ENCODE results near the gene ATG2B.
A peak's percentile ranks its signal among the peaks of the same experiment; 100 is the strongest.

Gene ATG2B

DNA sequence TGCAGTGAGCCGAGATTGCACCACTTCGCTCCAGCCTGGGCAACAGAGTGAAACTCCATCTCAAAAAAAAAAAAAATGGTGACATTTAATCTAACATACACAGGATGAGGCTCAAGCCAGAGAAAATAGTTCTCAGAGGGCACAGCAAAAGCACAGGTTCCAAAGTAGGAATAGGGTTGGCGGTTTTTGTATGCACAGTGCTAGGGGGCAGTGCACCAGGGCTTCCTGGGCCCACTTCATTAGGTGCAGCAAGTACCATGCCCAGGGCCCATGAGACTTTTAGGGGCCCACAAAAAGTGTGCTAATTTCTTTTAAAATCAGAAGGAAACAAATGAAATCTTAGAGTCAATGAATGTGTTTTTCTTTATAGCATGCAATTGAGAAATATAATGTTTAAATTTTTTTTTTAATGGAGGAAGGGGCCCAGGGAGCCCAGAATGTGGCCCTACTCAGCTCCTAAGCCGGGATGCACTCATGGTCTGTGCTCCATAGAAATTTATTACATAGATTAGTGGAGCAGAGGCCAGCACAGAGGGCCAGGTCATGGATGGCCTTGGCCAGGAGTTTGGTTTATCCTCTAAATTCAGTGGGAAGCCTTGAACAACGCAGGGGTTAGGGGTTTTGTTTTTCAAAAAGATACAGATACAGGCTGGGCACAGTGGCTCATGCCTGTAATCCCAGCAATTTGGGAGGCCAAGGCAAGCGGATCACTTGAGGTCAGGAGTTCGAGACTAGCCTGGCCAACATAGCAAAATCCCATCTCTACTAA, 31.1 kb upstream of the ATG2B start:
- H3K4me3 ChIP-seq (ENCODE audit: low read length), result no peak overlapping the region
- H3K27me3 ChIP-seq (ENCODE audit: control insufficient read depth, insufficient read depth, low read length), result no peaks in the 10 kb centered on the region
- H3K27ac ChIP-seq (ENCODE audit: low read depth, low read length), result no peak overlapping the region
- no peak overlapping the region for H3K9ac ChIP-seq (ENCODE audit: low read length)
- H3K4me1 ChIP-seq (ENCODE audit: control insufficient read depth, insufficient read depth, low read length), result no peaks in the 10 kb centered on the region
- no peaks in the 10 kb centered on the region for H3K36me3 ChIP-seq (ENCODE audit: control insufficient read depth, insufficient read depth, low read length)

DNA sequence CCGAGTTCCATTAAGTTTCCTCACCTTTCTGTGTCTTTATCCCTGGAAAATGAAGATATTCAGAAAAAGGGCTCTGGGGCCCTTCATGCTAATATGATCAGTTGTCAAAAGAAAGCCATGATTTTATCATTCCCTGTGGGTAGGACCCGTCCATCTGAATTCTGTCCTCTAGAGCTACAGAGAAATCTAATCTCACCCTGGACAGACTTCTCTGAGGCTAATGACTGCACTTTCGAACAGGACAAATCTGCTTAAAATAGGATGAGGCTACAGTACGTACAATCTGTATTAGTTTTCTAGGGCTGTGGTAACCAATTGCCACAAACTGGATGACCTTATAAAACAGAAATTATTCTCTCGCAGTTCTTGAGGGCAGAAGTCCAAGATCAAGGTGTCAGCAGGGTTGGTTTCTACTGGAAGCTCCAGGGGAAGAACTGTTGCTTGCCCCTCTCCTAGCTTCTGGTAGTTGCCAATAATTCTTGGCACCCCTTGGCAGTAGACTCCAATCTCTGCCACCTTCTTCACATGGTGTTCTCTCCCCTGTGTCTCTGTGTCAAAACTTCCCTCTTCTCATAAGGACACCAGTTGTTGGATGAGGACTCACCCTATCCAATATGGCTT, 30.0 kb upstream of the ATG2B start:
- H3K9ac ChIP-seq (ENCODE audit: low read length), result no peak overlapping the region
- no peak overlapping the region for H3K27ac ChIP-seq (ENCODE audit: low read depth, low read length)
- no peaks in the 10 kb centered on the region for H3K36me3 ChIP-seq (ENCODE audit: control insufficient read depth, insufficient read depth, low read length)
- no peaks in the 10 kb centered on the region for H3K27me3 ChIP-seq (ENCODE audit: control insufficient read depth, insufficient read depth, low read length)
- H3K4me3 ChIP-seq (ENCODE audit: low read length), result no peak overlapping the region
- H3K4me1 ChIP-seq (ENCODE audit: control insufficient read depth, insufficient read depth, low read length), result no peaks in the 10 kb centered on the region

DNA sequence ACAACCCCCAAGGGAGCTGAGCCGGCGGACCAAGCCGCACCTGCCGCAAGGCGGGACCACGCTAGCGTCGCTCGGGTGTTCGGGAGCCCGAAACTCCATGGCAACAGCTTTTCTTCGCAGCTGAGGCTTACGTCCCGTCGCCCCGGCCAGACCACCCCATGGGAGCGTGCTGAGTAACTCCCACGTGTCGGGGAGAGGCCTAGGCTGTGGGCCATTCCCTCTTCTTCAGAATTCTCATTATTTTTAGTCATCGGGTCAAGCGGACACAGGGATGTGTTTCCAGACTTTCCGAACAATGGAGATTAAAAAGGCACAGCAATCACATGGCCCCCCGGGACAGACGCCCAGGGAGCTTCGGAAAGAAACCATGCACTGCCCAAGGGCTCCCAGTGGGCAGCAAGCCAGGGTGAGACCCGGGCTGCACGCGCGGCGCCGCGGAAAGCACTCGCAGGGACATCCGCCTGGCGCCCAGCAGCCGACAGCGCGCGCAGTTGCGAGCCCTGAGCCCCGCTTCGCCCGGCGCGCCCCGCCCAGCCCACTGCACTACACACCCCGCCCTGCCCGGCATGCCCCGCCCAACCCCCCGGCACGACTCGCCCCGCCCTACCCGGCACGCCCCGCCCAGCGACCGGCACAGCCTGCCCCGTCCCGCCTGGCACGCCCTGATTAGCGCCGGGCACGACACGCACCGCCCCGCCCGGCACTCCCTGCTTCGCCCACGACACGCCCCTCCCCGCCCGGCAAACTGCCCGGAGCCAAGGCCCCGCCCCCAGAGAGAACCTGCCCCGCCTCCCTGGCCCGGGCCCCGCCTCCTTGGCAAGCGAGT, 28.4 kb upstream of the ATG2B start:
- peak overlapping the region; percentile 88 for H3K4me3 ChIP-seq (ENCODE audit: low read length)
- no peaks in the 10 kb centered on the region for H3K27me3 ChIP-seq (ENCODE audit: control insufficient read depth, insufficient read depth, low read length)
- H3K27ac ChIP-seq (ENCODE audit: low read depth, low read length), result no peak overlapping the region
- H3K36me3 ChIP-seq (ENCODE audit: control insufficient read depth, insufficient read depth, low read length), result peaks cover 2% of the 10 kb centered on the region
- H3K4me1 ChIP-seq (ENCODE audit: control insufficient read depth, insufficient read depth, low read length), result no peaks in the 10 kb centered on the region
- H3K9ac ChIP-seq (ENCODE audit: low read length), result peak overlapping the region; percentile 25

DNA sequence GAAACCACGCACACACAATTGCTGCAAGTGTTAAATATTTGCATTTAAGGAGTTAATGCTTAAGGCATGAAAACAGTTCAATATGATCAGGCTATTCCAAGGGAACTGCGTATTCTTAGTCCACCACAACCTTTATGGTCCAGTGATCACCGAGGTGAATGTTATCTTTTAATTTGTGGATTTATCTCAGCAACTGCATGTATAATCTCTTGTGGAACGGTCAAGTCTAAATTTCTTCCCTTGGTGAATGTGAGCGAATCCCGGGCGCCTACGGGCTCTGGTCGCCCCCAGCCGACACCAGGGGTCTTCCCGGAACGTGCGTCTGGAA, 27.8 kb upstream of the ATG2B start:
- Histone ChIP-seq H3K4me1 (ENCODE audit: control insufficient read depth, insufficient read depth, low read length) (no peaks in the 10 kb centered on the region), H3K36me3 (ENCODE audit: control insufficient read depth, insufficient read depth, low read length) (peaks cover 2% of the 10 kb centered on the region), H3K27me3 (ENCODE audit: control insufficient read depth, insufficient read depth, low read length) (no peaks in the 10 kb centered on the region), H3K27ac (ENCODE audit: low read depth, low read length) (no peak overlapping the region), H3K9ac (ENCODE audit: low read length) (no peak overlapping the region), H3K4me3 (ENCODE audit: low read length) (peak overlapping the region; percentile 88)

DNA sequence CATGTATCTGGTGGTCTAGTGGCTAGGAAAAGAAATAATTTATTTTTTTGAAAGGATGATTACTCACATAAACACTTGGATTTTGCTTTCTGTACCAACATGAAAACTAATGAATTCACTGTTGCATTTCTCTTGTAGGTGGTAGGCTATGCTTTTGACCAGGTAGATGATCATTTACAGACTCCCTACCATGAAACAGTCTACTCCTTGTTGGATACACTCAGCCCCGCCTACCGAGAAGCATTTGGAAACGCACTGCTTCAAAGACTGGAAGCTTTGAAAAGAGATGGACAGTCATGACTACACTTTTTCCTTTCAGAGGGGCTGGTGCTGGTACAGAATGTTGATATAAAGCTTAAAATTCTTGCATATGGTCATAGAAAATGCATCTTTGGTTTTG, 22.2 kb upstream of the ATG2B start:
- H3K4me3 ChIP-seq (ENCODE audit: low read length), result no peak overlapping the region
- H3K27me3 ChIP-seq (ENCODE audit: control insufficient read depth, insufficient read depth, low read length), result no peaks in the 10 kb centered on the region
- H3K9ac ChIP-seq (ENCODE audit: low read length), result no peak overlapping the region
- no peaks in the 10 kb centered on the region for H3K4me1 ChIP-seq (ENCODE audit: control insufficient read depth, insufficient read depth, low read length)
- no peak overlapping the region for H3K27ac ChIP-seq (ENCODE audit: low read depth, low read length)
- peaks cover 8% of the 10 kb centered on the region for H3K36me3 ChIP-seq (ENCODE audit: control insufficient read depth, insufficient read depth, low read length)

DNA sequence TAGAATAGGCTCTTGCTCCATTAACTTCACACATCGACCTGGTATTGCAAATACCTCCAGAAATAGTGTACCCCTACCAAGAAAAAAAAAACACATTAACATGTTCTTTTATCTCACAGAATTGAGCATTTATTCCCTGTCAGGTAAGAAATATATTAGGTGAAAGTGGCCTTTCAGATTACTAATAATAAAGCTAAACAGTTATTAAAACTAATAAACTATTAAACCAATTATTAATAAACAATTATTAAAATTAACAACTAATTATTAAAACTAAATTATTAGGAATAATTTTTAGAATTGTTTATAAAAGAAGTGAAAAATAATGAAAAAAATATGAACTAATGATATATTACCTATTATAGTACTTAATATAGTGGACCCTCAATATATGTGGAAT, 21.6 kb upstream of the ATG2B start:
- no peak overlapping the region for H3K4me3 ChIP-seq (ENCODE audit: low read length)
- peaks cover 8% of the 10 kb centered on the region for H3K36me3 ChIP-seq (ENCODE audit: control insufficient read depth, insufficient read depth, low read length)
- no peak overlapping the region for H3K27ac ChIP-seq (ENCODE audit: low read depth, low read length)
- H3K9ac ChIP-seq (ENCODE audit: low read length), result no peak overlapping the region
- no peaks in the 10 kb centered on the region for H3K27me3 ChIP-seq (ENCODE audit: control insufficient read depth, insufficient read depth, low read length)
- no peaks in the 10 kb centered on the region for H3K4me1 ChIP-seq (ENCODE audit: control insufficient read depth, insufficient read depth, low read length)

DNA sequence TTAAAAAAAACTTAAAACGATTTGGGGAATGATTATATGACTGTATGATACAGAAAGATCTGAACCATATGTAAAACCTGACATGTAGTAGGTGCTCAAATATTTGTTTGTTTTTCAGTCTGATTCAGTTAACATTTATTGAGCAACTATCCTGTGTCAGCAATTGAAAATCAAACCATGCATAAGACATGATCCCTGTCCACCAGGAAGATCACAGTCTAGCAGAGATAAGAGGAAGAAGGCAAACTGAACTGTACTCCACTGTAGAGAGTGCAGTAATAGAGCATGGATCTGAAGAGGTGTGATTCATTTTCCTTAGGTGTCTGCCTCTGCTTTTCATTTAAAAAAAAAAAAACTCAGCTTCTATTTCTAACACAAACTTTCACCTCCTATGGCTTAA, 20.9 kb upstream of the ATG2B start:
- Histone ChIP-seq H3K9ac (ENCODE audit: low read length) (no peak overlapping the region), H3K27ac (ENCODE audit: low read depth, low read length) (no peak overlapping the region), H3K27me3 (ENCODE audit: control insufficient read depth, insufficient read depth, low read length) (no peaks in the 10 kb centered on the region), H3K36me3 (ENCODE audit: control insufficient read depth, insufficient read depth, low read length) (peaks cover 8% of the 10 kb centered on the region), H3K4me3 (ENCODE audit: low read length) (no peak overlapping the region), H3K4me1 (ENCODE audit: control insufficient read depth, insufficient read depth, low read length) (no peaks in the 10 kb centered on the region)

DNA sequence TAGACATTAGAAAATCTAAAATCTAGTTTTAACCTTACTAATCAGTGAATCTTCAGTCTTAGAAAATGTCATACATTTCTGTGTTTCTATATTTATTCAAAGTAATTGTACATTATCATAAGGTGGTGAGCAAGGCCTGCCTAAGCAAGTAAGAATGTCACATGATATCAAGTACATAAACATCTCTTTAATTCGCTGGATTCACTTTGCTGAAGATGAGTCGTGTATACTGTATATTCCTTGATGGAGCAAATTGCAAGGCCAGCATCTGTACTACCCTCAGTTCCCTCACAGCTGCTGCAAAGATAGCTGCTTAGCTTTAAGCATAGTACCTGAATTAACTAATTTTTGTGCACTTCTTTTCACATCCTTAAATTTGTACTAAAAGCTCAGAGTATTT, 20.3 kb upstream of the ATG2B start:
- Histone ChIP-seq H3K4me1 (ENCODE audit: control insufficient read depth, insufficient read depth, low read length) (no peaks in the 10 kb centered on the region), H3K4me3 (ENCODE audit: low read length) (no peak overlapping the region), H3K9ac (ENCODE audit: low read length) (no peak overlapping the region), H3K27me3 (ENCODE audit: control insufficient read depth, insufficient read depth, low read length) (no peaks in the 10 kb centered on the region), H3K27ac (ENCODE audit: low read depth, low read length) (no peak overlapping the region), H3K36me3 (ENCODE audit: control insufficient read depth, insufficient read depth, low read length) (peaks cover 8% of the 10 kb centered on the region)

DNA sequence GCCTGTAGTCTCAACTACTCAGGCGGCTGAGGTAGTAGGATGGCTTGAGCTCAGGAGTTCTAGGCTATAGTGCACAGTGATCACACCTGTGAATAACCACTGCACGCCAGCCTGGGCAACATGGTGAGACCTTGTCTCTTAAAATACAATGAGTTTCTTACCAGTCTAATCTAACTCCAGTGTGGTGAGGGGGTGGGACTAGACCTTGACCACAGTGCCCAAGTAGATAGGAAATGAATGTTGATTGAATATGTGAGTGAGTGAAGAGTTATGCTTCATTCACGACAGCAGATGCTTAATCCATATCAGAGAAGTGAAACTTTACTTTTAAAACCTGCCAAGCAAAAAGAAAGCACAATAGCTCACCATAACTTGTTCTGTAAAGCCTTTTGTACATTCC, 17.6 kb upstream of the ATG2B start:
- Histone ChIP-seq H3K27ac (ENCODE audit: low read depth, low read length) (no peak overlapping the region), H3K4me1 (ENCODE audit: control insufficient read depth, insufficient read depth, low read length) (no peaks in the 10 kb centered on the region), H3K27me3 (ENCODE audit: control insufficient read depth, insufficient read depth, low read length) (no peaks in the 10 kb centered on the region), H3K4me3 (ENCODE audit: low read length) (no peak overlapping the region), H3K36me3 (ENCODE audit: control insufficient read depth, insufficient read depth, low read length) (peaks cover 6% of the 10 kb centered on the region), H3K9ac (ENCODE audit: low read length) (no peak overlapping the region)

DNA sequence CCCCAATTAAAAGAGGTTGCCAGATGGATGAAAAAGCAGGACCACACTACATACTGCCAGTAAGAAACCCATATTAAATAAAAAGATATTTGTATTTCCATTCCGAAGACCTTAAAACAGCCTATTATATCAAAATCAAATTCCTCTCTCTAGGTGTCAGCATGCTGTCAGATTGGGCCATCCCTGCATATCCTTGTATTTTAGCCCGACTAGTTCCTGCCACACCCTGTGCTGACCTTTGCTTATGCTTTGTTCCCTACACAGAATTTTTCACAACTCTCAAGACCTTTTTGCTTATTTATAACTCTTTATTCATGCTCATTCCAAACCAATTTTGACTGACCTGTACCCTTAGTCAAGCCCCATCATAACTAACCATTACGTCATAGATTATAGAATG, 13.0 kb upstream of the ATG2B start:
- no peaks in the 10 kb centered on the region for H3K27me3 ChIP-seq (ENCODE audit: control insufficient read depth, insufficient read depth, low read length)

DNA sequence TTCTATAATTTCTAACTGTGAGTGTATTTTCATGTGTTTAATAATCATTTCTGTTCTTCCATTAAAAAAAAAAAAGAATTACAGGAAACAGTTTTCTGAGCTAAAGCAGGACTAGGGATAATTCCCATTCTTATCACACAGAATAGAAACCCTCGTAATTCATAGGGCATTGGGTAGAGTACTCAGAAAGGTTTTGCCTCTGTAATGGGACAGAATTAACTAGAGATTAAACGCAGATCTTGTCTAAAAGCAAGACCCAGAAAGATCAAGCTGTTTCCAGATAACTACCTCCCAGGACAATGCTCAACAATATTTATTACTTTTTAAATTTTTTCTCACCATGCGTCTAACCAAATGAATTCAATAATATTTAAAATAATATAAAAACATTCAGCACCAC, 10.4 kb upstream of the ATG2B start:
- no peak overlapping the region for H3K27ac ChIP-seq (ENCODE audit: low read depth, low read length)
- no peak overlapping the region for H3K4me3 ChIP-seq (ENCODE audit: low read length)
- no peak overlapping the region for H3K9ac ChIP-seq (ENCODE audit: low read length)
- H3K4me1 ChIP-seq (ENCODE audit: control insufficient read depth, insufficient read depth, low read length), result no peaks in the 10 kb centered on the region
- no peaks in the 10 kb centered on the region for H3K36me3 ChIP-seq (ENCODE audit: control insufficient read depth, insufficient read depth, low read length)
- no peaks in the 10 kb centered on the region for H3K27me3 ChIP-seq (ENCODE audit: control insufficient read depth, insufficient read depth, low read length)

More for the DNA sequence above, 13.0 kb upstream of the ATG2B start:
- no peaks in the 10 kb centered on the region for H3K4me1 ChIP-seq (ENCODE audit: control insufficient read depth, insufficient read depth, low read length)
- no peaks in the 10 kb centered on the region for H3K36me3 ChIP-seq (ENCODE audit: control insufficient read depth, insufficient read depth, low read length)
- H3K4me3 ChIP-seq (ENCODE audit: low read length), result no peak overlapping the region
- no peak overlapping the region for H3K9ac ChIP-seq (ENCODE audit: low read length)
- H3K27ac ChIP-seq (ENCODE audit: low read depth, low read length), result no peak overlapping the region

DNA sequence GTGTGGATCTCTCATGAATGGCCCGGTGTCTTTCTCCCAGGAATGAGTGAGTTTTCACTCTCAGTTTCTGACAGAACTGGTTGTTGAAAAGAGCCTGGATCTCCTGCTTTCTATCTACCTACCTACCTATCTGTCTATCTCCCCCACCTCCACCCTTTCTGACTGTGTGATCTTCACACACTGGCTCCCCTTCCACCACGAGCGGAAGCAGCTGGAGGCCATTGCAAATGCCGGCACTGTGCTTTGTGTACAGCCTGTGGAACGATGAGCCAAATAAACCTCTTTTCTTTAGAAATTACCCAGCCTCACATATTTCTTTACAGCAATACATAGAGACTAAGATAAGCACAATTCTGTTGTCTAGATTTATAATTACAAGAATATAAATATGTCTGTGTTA, 7.4 kb upstream of the ATG2B start:
- H3K27me3 ChIP-seq (ENCODE audit: control insufficient read depth, insufficient read depth, low read length), result no peaks in the 10 kb centered on the region
- H3K4me1 ChIP-seq (ENCODE audit: control insufficient read depth, insufficient read depth, low read length), result no peaks in the 10 kb centered on the region
- no peak overlapping the region for H3K27ac ChIP-seq (ENCODE audit: low read depth, low read length)
- H3K36me3 ChIP-seq (ENCODE audit: control insufficient read depth, insufficient read depth, low read length), result no peaks in the 10 kb centered on the region
- H3K9ac ChIP-seq (ENCODE audit: low read length), result no peak overlapping the region
- H3K4me3 ChIP-seq (ENCODE audit: low read length), result no peak overlapping the region

Measured in rectal smooth muscle tissue (tissue), 1 donor.